HG02885 (cell line): ENCODE results near the gene SNX11.
"Not testable (repeated sequence)": the region's sequence is repeated elsewhere in the genome, so short reads cannot be mapped to it uniquely, and the experiment has no call there.

Experiments
- ATAC-seq: cut with Tn5 transposase; IDR thresholded peaks from one replicate; pipeline ENCODE4 v1.9.1; 2021; ENCODE audit warnings: mild to moderate bottlenecking; ENCODE audit not compliant: unreplicated experiment, poor library complexity

SNX11 gene, protein sequence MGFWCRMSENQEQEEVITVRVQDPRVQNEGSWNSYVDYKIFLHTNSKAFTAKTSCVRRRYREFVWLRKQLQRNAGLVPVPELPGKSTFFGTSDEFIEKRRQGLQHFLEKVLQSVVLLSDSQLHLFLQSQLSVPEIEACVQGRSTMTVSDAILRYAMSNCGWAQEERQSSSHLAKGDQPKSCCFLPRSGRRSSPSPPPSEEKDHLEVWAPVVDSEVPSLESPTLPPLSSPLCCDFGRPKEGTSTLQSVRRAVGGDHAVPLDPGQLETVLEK

GRCh38 chr17:48107137-48108055 is at the start of gene SNX11:
TSS of gene SNX11 (plus strand) at chr17:48107766. CDS start at chr17:48112044, 4,278 bp downstream.
- peak; percentile 85 for ATAC-seq

- ATAC-seq, result no peak
Measured at GRCh38 chr17:48058393-48059124, 49.0 kb upstream of the SNX11 start.

DNA sequence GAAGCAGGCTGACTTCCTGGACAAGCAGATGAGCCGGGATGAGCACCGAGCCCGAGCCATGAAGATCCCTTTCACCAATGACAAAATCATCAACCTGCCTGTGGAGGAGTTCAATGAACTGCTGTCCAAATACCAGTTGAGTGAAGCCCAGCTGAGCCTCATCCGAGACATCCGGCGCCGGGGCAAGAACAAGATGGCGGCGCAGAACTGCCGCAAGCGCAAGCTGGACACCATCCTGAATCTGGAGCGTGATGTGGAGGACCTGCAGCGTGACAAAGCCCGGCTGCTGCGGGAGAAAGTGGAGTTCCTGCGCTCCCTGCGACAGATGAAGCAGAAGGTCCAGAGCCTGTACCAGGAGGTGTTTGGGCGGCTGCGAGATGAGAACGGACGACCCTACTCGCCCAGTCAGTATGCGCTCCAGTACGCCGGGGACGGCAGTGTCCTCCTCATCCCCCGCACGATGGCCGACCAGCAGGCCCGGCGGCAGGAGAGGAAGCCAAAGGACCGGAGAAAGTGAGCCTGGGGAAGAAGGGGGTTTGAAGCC is 48.4 kb upstream of the SNX11 start:
- no peak for ATAC-seq

- ATAC-seq, result no peak
Measured at GRCh38 chr17:48060249-48060648, 47.3 kb upstream of the SNX11 start.

- ATAC-seq, result no peak
Measured at GRCh38 chr17:48062273-48062672, 45.3 kb upstream of the SNX11 start.

- no peak for ATAC-seq
Measured at GRCh38 chr17:48064638-48065037, 42.9 kb upstream of the SNX11 start.

GRCh38 chr17:48066192-48066591 is 41.4 kb upstream of the SNX11 start:
- ATAC-seq, result no peak

DNA sequence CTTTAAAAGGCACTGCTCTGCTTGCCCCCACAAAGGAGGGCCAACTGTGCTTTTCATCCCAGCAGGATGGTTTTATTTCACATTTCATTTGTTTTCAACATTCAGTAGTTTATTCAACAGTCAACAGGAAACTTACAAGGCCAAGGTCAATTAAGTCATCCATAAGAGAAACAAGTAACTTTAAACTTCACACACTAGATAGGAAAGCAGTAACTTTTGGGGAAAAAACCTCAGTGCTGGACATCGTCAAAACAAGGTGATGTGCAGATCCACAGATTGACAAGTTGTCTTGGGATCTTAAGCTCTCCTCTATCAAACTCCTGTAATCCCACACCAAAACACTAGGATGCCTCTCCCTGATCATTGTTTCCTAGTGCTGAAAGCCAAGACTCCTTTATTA is 40.9 kb upstream of the SNX11 start:
- no peak for ATAC-seq

GRCh38 chr17:48067245-48067644 is 40.3 kb upstream of the SNX11 start:
- no peak for ATAC-seq

DNA sequence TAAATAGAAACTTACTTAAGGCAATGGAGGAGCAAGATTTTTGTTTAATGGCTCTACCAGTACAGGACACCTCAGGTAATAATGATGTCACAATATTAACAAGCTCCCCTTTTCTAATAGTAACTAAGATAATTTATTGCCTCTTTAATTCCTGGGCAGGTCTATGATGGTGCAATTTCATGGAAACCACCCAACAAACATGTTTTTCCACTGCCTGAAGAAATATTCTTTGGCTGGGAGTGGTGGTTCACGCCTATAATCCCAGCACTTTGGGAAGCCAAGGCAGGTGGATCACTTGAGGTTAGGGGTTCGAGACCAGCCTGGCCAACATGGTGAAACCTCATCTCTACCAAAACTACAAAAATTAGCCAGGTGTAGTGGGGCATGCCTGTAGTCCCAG is 39.8 kb upstream of the SNX11 start:
- ATAC-seq, result not testable (repeated sequence)

DNA sequence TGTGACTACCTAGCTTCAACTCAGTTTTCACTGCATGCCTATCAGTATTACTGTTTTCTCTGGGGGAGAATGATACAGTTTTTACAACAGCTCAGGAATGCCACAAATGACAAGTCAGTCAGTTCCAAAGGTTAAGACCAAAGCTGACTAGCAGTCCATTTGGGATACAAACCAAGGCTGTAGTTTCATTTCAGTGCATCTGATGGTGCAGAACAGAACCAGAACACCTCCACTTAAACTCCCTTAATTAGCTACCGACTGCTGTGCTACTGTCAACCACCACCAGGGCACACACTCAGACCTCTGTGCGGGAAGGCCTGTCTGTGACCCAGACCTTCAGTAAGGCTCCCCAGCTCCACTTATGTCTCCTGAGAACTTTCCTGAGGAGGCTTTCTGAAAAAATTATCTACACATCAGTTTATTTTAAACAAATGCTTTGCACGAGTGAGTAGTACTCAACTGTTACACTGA is 39.0 kb upstream of the SNX11 start:
- ATAC-seq, result no peak

DNA sequence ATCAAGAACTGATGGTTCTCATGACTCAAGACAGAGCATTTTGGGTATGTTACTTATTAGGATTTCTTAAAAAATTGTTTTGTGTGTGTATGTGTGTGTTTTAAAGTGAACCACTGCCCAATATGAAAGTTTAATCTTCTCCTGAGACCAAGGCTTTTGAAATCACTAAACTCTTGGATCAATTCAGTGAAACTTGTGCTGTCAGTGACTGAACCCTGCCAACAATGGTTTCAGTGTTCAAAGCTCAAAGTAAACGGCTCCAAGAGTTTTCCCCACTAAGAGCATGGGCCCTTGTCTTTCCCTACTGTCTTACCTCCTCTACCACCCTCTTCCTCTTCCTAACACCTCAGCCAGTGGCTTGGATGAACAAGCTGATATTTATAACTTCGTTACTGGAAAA is 37.4 kb upstream of the SNX11 start:
- ATAC-seq, result no peak

- no peak for ATAC-seq
Measured at GRCh38 chr17:48071654-48072053, 35.9 kb upstream of the SNX11 start.

GRCh38 chr17:48072811-48073210 is 34.8 kb upstream of the SNX11 start:
- not testable (repeated sequence) for ATAC-seq

DNA sequence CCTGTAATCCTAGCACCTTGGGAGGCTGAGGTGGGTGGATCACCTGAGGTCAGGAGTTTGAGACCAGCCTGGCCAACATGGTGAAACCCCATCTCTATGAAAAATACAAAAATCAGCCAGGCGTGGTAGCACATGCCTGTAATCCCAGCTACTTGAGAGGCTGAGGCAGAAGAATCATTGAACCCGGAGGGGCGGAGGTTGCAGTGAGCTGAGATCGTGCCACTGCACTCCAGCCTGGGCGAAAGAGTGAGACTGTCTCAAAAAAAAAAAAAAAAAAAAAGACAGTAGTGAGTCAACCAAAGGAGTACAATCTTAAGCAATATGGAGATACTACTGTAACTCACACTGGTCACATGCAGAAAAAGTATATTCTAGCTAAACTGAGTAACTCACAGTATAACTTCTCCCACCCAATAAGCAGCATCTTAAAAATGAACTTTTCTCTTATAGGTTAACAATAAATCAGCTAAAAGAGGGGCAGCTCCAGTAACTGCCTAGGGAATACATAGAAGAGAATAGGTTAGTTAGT is 33.9 kb upstream of the SNX11 start:
- ATAC-seq, result not testable (repeated sequence)

GRCh38 chr17:48074322-48075081 is 33.1 kb upstream of the SNX11 start:
- no peak for ATAC-seq

- not testable (repeated sequence) for ATAC-seq
Measured at GRCh38 chr17:48077152-48077551, 30.4 kb upstream of the SNX11 start.

DNA sequence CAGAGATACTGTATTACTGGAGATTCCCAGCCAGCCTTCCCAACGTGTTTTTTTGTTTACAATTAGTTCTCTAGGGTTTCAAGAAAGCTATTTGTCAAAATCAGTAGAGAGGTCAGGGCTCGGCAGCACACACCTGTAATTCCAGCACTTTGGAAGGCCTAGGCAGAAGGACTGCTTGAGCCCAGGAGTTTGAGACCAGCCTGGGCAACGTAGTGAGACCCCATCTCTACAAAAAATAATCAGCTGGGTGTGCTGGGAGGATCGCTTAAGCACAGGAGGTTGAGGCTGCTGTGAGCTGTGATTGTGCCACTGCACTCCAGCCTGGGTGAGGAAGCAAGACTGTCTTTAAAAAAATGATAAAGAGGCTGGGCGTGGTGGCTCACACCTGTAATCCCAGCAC is 25.7 kb upstream of the SNX11 start:
- no peak for ATAC-seq

GRCh38 chr17:48084932-48085331 is 22.6 kb upstream of the SNX11 start:
- ATAC-seq, result no peak
